Stimulated activated CD4-positive, alpha-beta T cell treated with anti-CD3 and anti-CD28 coated beads, TNF-alpha, amount 100 ng/mL, for 4 hours (primary cell): ENCODE measurements around the gene IL17F.
A peak's percentile ranks its signal among the peaks of the same experiment; 100 is the strongest.
"Not testable (repeated sequence)": the region's sequence is repeated elsewhere in the genome, so short reads cannot be mapped to it uniquely, and the experiment has no call there.

Source experiments
- DNase-seq, 3 experiments: peaks; one replicate each; pipeline ENCODE4 v3.0.0-alpha.2; 2020; ENCODE audit warnings: low read depth in 3 of 3

The IL17F gene

DNA sequence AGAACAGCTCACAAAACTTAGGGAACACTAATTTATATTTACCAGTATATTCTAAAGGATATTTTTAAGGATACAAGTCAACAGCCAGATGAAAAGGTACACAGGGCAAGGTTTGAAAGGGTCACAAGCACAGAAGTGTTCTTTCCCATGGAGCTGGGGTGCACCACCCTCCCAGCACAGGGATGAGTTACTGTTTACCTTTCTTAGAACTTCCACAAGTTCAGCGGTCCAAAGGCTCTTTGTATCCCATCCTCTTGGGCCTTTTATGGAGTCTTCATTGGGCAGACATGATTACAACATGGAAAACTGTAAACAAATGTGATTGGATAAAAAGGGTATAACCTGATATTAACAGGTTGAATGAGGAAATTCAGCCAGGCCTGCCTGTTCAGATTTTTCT, 1.1 kb upstream of the IL17F start:
- DNase-seq = no peak

DNA sequence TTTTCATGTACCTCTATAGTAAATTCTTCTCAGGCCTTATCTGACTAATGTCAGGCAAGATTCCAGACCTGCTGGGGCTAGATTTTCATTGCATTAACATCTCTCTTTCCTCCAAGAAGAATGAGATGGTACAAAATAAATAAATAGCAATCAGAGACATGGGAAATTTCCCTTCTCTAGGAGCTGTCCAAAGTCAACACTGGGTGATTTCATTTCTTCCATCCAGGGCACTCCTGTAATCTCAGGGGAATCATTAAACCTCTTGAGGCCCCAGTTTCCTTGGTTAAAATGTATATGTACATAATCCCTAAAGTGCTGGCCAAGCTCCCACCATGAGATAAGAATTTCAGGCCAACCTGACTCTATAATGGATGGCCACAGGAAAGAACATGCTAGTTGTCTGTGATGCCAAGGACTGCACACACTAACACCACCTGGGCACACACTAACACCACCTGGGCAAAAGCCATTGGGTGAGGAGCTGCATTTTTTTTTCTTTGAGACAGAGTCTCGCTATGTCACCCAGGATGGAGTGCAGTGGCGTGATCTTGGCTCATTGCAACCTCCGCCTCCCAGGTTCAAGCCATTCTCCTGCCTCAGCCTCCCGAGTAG, 912 bp downstream of the IL17F start:
- DNase-seq = no peak

DNA sequence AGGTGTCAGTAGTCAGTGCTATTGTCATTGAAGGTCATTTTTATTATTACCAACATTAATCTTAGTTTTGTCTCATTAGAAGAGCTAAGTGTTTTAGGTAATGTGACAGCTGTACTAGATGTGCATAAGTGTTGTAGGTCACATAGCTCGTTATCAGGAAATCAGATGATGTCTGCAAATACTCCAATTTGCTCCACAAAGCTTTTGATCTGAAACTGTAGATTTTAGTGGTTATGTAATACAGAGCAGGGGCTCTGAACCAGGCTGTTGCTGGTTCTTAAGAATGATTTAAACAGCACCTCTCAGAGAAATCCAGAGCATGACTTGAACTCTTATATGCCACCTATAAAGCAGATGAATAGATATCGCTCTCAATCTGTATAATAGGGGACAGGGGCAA, 2.5 kb downstream of the IL17F start:
- no peak for DNase-seq

DNA sequence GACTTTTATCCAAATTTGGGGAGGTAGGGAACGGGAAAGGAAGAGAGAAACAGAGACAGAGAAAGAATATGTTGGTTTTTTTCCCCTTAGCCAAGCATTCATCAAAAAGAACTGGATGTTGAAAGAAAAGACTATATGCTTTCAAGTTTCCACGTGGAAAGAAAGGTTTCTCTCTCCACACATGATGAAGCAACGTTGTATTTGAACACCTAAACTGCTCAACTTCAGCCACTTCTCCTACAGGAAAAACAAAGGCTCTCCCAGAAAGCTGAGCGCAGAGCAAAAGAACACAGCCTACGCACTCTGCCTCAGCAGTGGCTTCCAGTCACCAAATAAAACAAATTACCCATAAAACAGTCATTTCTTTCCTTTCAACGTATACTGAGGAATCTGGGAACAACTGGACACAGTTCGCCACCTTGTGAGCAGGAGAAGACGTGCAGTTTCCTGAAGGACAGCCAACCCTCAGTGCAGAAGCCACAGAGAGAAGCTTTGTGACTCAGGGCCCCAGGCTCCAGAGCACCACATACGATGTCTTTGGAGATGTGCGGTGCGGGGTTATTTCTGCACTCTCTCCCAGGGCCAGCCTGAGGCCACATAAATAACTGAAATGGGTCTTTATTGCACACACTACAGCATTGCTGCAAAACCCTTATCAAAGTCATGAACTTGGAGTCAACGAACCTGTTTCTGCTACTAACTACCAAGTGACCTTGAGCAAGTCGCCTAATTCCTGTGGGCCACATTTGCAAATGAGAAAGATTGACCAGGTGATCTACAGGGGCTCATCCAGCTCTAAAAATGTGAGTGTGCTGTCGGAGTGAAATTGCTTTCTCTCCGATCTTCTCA, 10.1 kb downstream of the IL17F start:
- DNase-seq = no peak

DNA sequence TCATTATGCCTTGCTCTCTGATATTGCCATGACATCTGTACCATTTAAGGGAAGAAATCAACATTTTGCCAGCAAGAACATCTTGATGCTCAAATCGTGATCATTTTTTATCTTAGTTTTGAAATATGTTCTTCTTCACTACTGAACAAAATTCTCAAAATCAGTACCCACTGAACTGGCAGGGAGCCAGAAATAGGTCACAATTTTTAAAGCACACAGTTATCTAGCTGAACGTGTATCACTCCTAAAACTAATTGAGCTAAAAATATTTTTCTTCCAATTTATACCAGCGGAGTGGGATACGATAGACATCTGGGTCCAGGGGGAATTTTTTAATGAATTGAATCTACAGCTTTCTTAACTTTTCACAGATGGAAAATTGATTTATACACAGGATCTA, 11.3 kb downstream of the IL17F start:
- no peak for DNase-seq

DNA sequence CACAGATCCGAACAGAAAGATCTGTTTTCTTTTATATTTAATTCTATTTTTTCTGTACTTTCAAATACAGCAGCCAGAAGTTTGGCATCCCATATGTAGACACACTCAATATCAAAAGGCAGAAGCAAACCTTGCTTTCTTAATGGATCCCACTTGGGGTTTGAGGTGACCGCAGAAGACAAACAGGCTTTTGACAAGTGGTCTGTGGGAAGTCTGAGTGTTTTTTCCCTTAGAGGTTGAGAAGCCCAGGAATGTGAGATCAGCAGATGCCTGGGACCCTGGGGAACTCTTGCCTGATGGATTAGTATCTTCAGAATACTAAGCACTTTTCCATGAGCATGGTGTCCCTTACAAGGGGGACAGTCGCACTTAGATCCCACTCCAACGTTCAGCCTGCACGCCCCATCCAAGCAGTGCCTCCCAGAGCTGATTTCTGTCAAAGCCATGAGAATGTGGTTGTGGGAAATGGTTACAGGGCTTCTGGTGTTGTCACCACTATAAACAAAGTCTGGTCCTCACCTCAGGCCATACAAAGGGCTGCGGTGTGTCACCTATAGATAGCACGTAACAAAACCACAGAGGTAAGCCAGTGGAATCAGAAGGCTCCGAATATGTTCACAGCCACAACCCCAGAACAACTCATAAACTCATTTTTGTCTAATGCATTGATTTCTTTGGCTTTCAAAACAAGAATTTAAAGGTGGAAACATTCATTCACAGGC, 12.7 kb downstream of the IL17F start:
- DNase-seq = no peak

DNA sequence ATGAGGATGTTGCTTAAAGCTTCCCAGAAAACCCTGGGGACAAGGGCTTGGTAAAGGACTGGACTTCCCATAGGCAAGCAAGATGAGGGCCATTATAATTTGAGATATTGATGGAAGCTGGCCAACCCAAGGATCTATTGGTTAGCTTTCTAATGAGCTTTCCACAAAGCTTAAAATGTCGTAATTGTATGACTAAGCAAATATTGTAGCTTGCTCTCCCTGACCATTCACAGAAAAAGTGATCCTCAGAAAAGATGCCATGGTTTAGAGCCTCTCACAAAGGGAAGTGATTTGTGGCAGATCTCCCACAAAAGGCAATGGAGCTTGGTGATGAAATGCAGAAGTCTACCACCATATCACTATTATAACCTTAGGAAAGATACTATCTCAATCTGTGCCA, 13.6 kb downstream of the IL17F start:
- DNase-seq = no peak

DNA sequence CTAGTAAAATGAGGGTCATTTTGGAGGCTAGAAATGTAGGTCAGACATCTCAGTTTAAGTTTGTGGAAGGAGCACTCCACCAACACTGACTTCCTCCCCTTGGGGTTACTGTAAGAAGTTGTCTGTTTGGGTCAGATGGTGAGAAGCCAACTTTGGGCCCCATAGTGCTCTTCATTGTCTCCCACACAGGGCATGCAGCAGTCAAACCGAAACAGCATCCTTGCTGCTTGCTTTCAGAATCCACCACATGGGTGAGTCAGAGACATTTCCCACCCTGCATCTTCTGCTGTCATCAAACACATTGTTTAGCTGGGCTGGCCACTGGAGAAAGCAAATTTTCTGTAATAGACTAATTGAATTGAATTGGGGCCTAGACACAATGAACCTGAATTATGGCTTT, 16.8 kb downstream of the IL17F start:
- peak in 1 of 3 experiments; percentile 9 for DNase-seq

DNA sequence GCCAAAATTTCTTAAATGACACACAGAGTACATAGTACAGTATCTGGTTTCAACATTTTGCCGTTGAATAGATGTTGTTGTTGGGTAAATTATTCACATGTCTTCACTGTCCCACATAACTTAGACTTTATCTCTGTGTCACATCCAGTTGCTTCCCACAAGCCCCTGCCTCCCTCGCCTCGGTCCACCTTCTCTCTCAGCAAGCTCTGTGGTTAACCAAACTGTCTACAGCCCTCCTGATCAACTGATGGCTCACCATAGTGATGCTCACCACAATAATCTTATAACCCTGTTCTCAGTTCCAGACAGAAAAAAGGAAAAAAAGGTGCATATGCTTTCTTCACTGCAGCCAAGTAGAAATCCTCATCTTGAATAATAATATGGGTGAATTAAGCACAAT, 23.0 kb downstream of the IL17F start:
- no peak for DNase-seq

DNA sequence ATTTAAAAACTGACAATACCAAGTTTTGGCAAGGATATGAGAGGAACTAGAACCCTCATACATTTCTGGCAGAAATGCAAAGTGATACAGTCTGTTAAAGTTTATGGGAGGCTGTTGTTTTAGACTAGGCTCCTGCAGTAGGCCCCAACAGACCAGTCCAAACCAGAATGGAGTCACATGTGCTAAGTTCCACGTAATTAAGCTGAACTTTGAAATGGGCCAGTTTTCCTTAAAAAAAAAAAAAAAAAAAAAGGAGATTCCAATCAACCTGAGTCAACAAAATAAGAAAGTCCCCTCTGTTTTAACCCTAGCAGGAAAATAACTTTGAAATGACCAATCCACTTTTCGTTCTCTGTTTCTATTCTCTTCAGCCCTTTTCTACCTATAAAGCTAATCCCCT, 26.5 kb downstream of the IL17F start:
- no peak for DNase-seq

DNA sequence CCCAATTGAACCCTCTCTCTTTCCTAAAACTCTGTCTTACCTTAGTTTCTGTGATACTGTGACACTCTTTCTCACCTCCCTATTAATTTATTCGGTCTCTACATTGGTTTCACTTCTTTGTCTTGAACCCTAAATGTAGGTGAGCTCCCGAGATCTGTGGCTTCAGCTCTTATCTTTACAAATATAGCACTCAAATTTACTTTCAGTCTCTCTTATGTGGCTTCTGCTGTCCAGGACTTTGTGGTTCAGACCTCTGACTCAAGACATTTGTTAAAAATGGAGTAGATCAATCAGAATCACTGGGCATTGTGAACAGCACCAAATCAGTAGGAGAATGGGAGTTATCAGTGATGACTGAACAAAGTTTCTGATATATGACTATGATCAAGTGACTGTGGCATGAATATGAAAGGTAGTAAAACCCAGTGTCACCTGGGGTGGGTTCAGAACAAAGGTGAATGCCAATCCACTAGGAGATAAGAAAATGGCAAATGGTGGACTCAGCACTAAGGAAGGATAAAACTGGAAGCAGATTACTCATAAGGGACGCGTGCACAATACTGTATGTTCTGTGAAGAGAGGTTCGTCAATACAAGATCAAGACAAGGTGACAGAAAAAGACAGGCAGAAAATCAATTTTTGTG, 27.2 kb downstream of the IL17F start:
- DNase-seq = no peak

DNA sequence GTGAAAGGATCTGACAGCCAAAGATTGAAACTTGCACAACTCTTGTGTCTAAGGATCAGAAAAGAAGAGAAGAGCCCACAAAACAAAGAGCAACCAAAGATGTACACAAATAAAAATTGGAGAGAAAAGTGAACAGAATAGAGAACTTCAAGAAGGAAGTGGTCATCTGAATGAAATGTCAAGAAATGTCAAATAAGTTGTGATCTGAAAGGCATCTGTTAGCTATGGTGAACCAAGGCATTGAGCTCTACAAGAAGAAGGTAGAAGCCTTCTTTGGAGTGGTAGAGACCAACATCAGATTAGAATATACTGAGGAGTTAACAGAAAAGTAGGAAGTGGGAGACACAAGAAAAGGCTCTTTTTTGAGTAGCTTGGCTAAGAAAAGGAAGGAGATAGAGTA, 28.5 kb downstream of the IL17F start:
- no peak for DNase-seq

DNA sequence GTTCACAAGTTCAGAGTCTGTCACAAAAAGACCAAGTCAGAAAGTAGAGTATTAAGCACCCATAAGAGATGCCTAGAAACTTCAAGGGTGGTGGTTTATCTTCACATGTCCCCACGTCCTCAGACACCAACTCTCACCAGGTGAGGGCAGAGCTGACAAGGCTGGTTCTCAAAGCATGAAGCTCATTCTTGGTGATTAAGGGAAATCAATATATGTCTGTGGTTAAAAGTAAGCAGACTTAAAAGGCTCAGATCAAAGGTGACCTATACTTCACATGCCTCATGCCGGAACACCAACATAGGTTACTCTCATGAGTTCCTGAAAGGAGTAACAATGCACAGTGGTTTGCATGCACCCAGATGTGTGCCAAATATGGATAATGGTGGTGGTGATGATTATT, 31.2 kb downstream of the IL17F start:
- DNase-seq = no peak

DNA sequence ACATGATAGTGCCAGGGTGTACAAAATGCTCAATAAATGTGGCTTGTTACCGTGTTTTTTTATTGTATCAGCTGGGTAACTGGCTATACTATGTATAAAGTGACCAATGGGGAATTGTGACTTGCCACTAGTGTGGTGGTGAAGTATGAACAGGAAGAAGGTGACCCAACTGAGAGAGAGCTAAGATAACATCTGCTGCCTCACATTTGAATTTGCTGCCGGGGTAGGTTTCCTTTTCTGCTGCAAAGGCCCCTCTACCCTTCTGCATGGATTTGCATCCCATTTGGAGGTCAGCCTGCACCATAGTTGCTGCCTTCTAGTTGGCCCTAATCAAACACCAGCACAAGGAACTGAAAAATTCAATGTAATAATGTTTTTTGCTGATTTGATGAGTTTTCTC, 34.1 kb downstream of the IL17F start:
- no peak for DNase-seq

DNA sequence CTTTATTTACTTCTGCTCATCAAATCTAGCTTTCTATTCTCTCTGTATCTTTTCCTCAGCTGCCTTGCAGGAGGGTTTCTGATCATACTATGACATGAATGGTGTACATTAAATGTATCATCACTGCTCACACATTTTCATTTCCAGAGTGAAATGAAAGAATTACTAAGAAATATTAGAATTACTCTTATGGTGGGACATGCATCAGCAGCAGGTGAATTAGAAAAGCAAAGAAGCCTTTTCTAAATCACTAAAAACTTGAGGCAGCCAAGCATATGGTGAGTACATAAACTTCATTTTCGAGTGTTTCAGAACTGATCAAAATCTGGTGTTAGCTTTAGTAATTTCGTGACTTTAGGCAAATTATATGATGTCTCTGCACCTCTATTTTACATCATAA, 34.5 kb downstream of the IL17F start:
- no peak for DNase-seq

DNA sequence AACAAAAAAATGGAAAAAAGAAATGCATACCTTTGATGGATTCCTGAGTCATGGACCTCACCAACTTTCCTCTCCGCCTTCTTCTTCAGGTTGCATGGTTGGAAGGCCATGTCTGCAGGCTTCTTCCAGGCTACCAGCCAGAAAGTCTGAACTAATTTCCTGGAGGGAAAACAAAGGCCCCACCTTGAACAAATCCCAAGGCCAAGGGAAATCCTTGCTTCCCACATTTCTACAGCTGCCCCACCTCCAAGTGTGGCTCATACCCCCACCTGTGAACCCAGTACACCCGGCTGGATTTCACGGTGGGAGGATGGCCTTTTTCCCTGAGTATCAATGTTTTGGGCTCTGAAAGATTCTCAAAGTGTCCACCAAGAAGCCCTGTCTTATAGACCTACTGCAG, 35.7 kb downstream of the IL17F start:
- DNase-seq = no peak

DNA sequence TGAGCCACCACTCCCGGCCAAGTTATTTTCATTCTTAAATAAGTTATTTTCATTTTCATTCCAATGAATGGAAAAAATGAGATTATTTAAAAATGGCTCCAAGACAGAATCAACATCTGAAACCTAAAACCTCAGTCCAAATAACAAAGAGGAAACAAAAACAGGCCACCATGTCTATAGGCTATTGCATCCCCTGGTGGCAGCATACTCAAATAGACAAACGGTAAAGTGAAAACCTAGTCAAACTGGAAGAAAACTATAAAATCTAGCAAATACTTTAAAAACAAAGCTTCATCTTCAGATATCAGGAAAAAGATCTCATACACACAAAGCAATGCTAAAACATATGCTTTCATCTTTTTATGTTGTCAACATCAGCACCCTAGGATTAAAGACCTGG, 37.2 kb downstream of the IL17F start:
- DNase-seq = no peak

DNA sequence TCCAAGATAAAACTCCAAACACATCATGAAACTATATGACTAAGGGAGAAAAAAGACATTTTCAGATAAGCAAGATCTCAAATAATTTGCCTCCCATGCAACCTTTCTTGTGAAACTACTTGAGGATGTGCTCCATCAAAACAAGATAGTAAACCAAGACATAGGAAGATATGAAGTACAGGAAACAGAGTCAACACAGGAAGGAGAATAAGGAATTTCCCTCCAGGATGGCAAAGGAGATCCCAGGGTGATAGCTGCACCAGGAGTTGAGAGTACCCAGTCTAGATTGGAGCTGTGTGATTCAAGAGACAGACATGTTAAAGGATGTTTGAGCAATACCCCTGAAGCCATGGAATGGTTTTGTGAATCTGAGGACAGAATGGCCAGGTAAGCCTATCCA, 42.8 kb downstream of the IL17F start:
- no peak for DNase-seq

DNA sequence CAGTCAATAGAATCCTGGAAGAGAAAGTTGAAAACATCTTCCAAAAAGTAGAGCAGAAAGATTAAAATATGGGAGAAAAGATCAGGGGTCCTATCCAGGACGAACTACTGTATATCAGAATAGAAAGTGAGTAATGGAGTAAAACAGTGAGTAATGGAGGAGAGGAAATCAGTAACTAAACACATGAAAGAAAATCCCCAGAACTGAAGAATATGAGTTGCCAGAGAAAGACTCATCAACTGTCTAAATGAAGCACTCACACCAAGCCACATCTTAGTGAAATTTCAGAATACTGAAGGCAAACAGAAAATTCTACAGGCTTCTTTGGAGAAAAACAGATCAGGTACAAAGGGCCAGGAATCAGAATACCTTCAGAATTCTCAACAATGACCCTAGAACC, 43.3 kb downstream of the IL17F start:
- no peak for DNase-seq

DNA sequence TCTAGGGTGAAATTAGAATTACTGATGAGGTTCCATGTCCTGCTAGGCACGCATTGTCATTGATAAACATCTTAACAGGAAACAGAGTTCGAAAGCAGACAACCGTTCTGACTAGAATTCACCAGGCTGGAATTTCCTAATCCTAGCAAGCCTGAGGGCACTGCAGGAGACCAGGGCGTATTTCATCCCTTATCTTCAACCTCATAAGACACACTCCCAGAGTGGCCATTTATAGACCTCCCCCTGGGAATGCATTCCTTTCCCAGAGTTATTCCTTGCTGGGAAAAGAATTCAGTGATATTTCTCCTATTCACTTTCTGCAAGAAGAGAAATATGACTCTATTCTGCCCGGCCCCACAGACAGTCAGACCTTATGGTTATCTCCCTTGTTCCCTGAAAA, 44.2 kb downstream of the IL17F start:
- DNase-seq = not testable (repeated sequence)

DNA sequence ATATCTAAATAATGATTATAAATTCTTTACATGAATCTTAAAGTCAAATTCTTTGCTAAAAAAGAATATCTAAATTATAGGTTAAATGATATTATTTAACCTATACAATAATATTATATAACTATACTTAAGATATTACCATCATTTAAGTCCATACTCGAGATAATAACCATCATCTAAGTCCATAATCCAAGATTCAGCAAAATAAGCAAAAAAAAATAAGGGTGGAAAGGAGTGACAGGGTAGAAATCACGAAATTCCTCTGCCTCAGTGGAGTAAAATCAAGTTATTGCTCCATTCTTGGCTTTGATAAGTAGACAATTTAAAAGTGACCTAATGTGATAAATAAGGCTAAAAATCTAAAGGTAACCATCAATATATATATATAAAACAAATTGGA, 48.4 kb downstream of the IL17F start:
- DNase-seq = no peak

DNA sequence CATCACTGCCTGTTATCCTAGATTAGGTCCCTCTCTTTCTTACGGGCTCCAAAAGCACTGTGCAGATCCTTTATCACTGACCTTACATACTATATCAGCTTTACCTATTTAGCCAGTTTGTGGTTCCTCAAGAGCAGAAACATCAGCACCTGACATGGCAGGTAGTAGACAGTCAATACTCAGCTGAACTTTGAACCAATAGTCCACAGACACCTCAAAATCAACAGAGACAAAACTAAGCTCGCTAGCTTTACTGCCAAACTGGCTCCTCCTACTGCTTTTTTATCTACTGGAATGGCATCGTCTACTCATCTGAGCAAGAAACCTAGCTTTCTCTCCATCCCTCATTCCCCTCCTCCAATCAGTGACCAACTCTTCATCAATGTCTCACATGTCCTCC, 52.5 kb downstream of the IL17F start:
- no peak for DNase-seq

DNA sequence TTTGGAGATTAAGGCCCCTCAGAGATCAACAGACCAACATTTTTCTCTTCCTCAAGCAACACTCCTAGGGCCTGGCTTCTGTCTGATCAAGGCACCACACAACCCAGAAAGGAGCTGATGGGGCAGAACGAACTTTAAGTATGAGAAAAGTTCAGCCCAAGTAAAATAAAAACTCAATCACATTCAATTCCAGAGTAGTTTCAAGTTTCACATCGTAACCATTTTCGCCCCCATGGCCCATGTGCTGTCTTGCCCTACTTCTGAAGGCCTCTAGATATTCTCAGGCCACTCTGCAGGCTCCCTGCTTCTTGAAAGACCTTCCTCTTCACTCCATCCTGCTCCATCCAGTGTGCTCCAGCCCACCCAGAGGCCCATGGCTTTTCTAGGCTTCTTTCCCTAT, 53.9 kb downstream of the IL17F start:
- DNase-seq = no peak
